H9 (cell line): ENCODE measurements around the gene CYTL1. TPM values are rescaled to one million over a fixed set of nuclear protein-coding genes. Genes with fewer than 3 reads are reported as not detected.

Experiments used
- DNase-seq: peaks from one replicate; pipeline ENCODE4 v3.0.0-alpha.2; 2017
- H2AFZ ChIP-seq: one replicate; pipeline ENCODE4 v1.6.1; 2013; ENCODE audit warnings: mild to moderate bottlenecking, low read length, control low read depth, moderate library complexity
- H2AK5ac ChIP-seq: 2 replicates; pipeline ENCODE4 v1.6.1; 2013; ENCODE audit warnings: low read length, control low read depth, mixed read lengths; ENCODE audit not compliant: insufficient read length
- H2BK120ac ChIP-seq: one replicate; pipeline ENCODE4 v1.6.1; 2013; ENCODE audit warnings: low read depth, mild to moderate bottlenecking, low read length, control low read depth, inconsistent platforms; ENCODE audit not compliant: poor library complexity, severe bottlenecking
- H2BK12ac ChIP-seq: 2 replicates; pipeline ENCODE4 v1.6.1; 2013; ENCODE audit warnings: low read length, control low read depth, mixed read lengths, low read depth; ENCODE audit not compliant: insufficient read length
- H2BK15ac ChIP-seq: 2 replicates; pipeline ENCODE4 v1.6.1; 2013; ENCODE audit warnings: low read depth, low read length, control low read depth
- H2BK20ac ChIP-seq: one replicate; pipeline ENCODE4 v1.6.1; 2013; ENCODE audit warnings: low read depth, mild to moderate bottlenecking, low read length, control low read depth, inconsistent platforms; ENCODE audit not compliant: poor library complexity, severe bottlenecking
- H2BK5ac ChIP-seq: 2 replicates; pipeline ENCODE4 v1.6.1; 2013; ENCODE audit warnings: low read length, control low read depth, mixed read lengths; ENCODE audit not compliant: insufficient read length
- H3K14ac ChIP-seq: 2 replicates; pipeline ENCODE4 v1.6.1; 2013; ENCODE audit warnings: low read length, control low read depth; ENCODE audit not compliant: insufficient read depth
- H3K18ac ChIP-seq: 2 replicates; pipeline ENCODE4 v1.6.1; 2013; ENCODE audit warnings: low read depth, mild to moderate bottlenecking, mixed read lengths, low read length, control low read depth; ENCODE audit not compliant: insufficient read length
- H3K23ac ChIP-seq: 2 replicates; pipeline ENCODE4 v1.6.1; 2013; ENCODE audit warnings: low read length, control low read depth, mixed read lengths, low read depth; ENCODE audit not compliant: insufficient read length
- H3K23me2 ChIP-seq: 2 replicates; pipeline ENCODE4 v1.6.1; 2013; ENCODE audit warnings: low read depth, mild to moderate bottlenecking, mixed read lengths, low read length, control low read depth; ENCODE audit not compliant: insufficient read length, poor library complexity, severe bottlenecking
- H3K27ac ChIP-seq: 2 replicates; pipeline ENCODE4 v1.5.1; 2013; ENCODE audit warnings: low read length, control low read depth, mixed read lengths, low read depth; ENCODE audit not compliant: insufficient read length
- H3K27me3 ChIP-seq: 2 replicates; pipeline ENCODE4 v1.6.1; 2013; ENCODE audit warnings: low read length, control low read depth, inconsistent platforms; ENCODE audit not compliant: insufficient read depth
- H3K4ac ChIP-seq: 2 replicates; pipeline ENCODE4 v1.6.1; 2013; ENCODE audit warnings: low read depth, mild to moderate bottlenecking, control low read depth, inconsistent platforms, low read length, moderate library complexity
- H3K4me1 ChIP-seq: 2 replicates; pipeline ENCODE4 v1.6.1; 2013; ENCODE audit warnings: low read length, control low read depth, inconsistent platforms; ENCODE audit not compliant: insufficient read depth
- H3K4me2 ChIP-seq: 2 replicates; pipeline ENCODE4 v1.6.1; 2013; ENCODE audit warnings: low read length, control low read depth, mixed read lengths; ENCODE audit not compliant: insufficient read length, insufficient read depth
- H3K56ac ChIP-seq: 2 replicates; pipeline ENCODE4 v1.6.1; 2013; ENCODE audit warnings: low read depth, mild to moderate bottlenecking, mixed read lengths, low read length, control low read depth; ENCODE audit not compliant: insufficient read length
- H3K79me1 ChIP-seq: 2 replicates; pipeline ENCODE4 v1.6.1; 2013; ENCODE audit warnings: low read depth, mild to moderate bottlenecking, moderate library complexity, low read length, control low read depth, inconsistent platforms; ENCODE audit not compliant: insufficient read depth, poor library complexity, severe bottlenecking
- H3K79me2 ChIP-seq: 2 replicates; pipeline ENCODE4 v1.6.1; 2013; ENCODE audit warnings: low read length, control low read depth, inconsistent platforms; ENCODE audit not compliant: insufficient read depth
- H3K9ac ChIP-seq: 2 replicates; pipeline ENCODE4 v1.6.1; 2013; ENCODE audit warnings: low read length, control low read depth, mixed read lengths; ENCODE audit not compliant: insufficient read length; ENCODE audit errors: extremely low read depth
- H3K9me3 ChIP-seq: one replicate; pipeline ENCODE4 v1.6.1; 2013; ENCODE audit warnings: low read depth, low read length, inconsistent platforms; ENCODE audit not compliant: control insufficient read depth
- H3T11ph ChIP-seq: one replicate; pipeline ENCODE4 v1.6.1; 2013; ENCODE audit warnings: mild to moderate bottlenecking, low read length, control low read depth, inconsistent platforms
- H4K20me1 ChIP-seq: one replicate; pipeline ENCODE4 v1.6.1; 2013; ENCODE audit not compliant: control insufficient read depth, insufficient read length, insufficient read depth
- H4K5ac ChIP-seq: 2 replicates; pipeline ENCODE4 v1.6.1; 2013; ENCODE audit warnings: low read depth, mild to moderate bottlenecking, mixed read lengths, low read length, control low read depth; ENCODE audit not compliant: insufficient read length
- H4K8ac ChIP-seq: replicated peaks from 2 replicates; pipeline ENCODE4 v1.6.1; 2013; ENCODE audit warnings: low read length, control low read depth, mixed read lengths, low read depth; ENCODE audit not compliant: insufficient read length
- H4K91ac ChIP-seq: 2 replicates; pipeline ENCODE4 v1.6.1; 2013; ENCODE audit warnings: low read depth, mild to moderate bottlenecking, moderate library complexity, mixed read lengths, low read length, control low read depth; ENCODE audit not compliant: insufficient read length
- H3K27ac Mint-ChIP-seq, 3 experiments: 2 replicates in 2 of 3; 3 replicates in 1 of 3; pipeline ENCODE4 v1.8.0; 2020 to 2021; ENCODE audit warnings: mixed read lengths in 3 of 3, mild to moderate bottlenecking in 1 of 3, moderate library complexity in 1 of 3
- H3K27me3 Mint-ChIP-seq: 2 replicates; pipeline ENCODE4 v1.8.0; 2021; ENCODE audit warnings: low read depth, mild to moderate bottlenecking, moderate library complexity, mixed read lengths
- H3K36me3 Mint-ChIP-seq, 3 experiments: 2 replicates in 2 of 3; 3 replicates in 1 of 3; pipeline ENCODE4 v1.8.0; 2020 to 2021; ENCODE audit warnings: low read depth in 3 of 3, mixed read lengths in 3 of 3; ENCODE audit not compliant: insufficient read depth in 1 of 3
- H3K4me1 Mint-ChIP-seq, 2 experiments: 2 replicates each; pipeline ENCODE4 v1.8.0; 2020; ENCODE audit warnings: mixed read lengths in 2 of 2
- H3K4me3 Mint-ChIP-seq, 2 experiments: 2 replicates in 1 of 2; 3 replicates in 1 of 2; pipeline ENCODE4 v1.8.0; 2020 to 2021; ENCODE audit warnings: mild to moderate bottlenecking in 2 of 2, mixed read lengths in 2 of 2, moderate library complexity in 1 of 2
- H3K9me3 Mint-ChIP-seq, 2 experiments: 2 replicates in 1 of 2; 3 replicates in 1 of 2; pipeline ENCODE4 v1.8.0; 2020; ENCODE audit warnings: mild to moderate bottlenecking in 2 of 2, mixed read lengths in 2 of 2, moderate library complexity in 1 of 2
- CTCF ChIP-seq: fragments of 200-600 bp; sonication (generic); conservative IDR thresholded peaks from 3 replicates; pipeline ENCODE4 v1.8.0; 2021; ENCODE audit warnings: antibody characterized with exemption, mild to moderate bottlenecking
- WGBS: extraction: QIAGEN DNeasy Blood & Tissue Kit; methylation state at CpG from one replicate; pipeline ENCODE4 v1.1.7; 2013; ENCODE audit warnings: missing lambda C conversion rate, low lambda C conversion rate, mixed read lengths; ENCODE audit not compliant: insufficient read length; ENCODE audit errors: extremely low coverage; 5-methylcytosine and 5-hydroxymethylcytosine counted together
- total RNA-seq: library from RNA; stranded (reverse); gene quantifications from 2 replicates; pipeline ENCODE4 v1.2.1, GENCODE V29; 2021

Gene CYTL1
- total RNA-seq, 1 experiment from 2014 or later, result 1.7 TPM

- Histone ChIP-seq H3K27me3 (no peaks in the 10 kb centered on the region), H4K91ac (no peak overlapping the region), H3K4me1 (no peaks in the 10 kb centered on the region), H3K4ac (no peak overlapping the region), H3K23me2 (no peaks in the 10 kb centered on the region), H3K79me2 (0 out of 2 replicates have a peak, but pooled peaks cover 1% of the 10 kb centered on the region), H4K8ac (no peak overlapping the region), H3K27ac (no peak overlapping the region), H3K79me1 (no peaks in the 10 kb centered on the region), H2AFZ (no peak overlapping the region), H2BK15ac (no peak overlapping the region), H3K23ac (no peak overlapping the region), H3T11ph (no peak overlapping the region), H2BK12ac (no peak overlapping the region), H4K5ac (no peak overlapping the region), H3K18ac (no peak overlapping the region), H2BK5ac (no peak overlapping the region), H3K9ac (no peak overlapping the region), H3K56ac (no peak overlapping the region), H4K20me1 (no peaks in the 10 kb centered on the region), H2BK120ac (no peak overlapping the region), H2AK5ac (no peak overlapping the region), H3K9me3 (no peaks in the 10 kb centered on the region), H3K14ac (no peak overlapping the region), H2BK20ac (no peak overlapping the region), H3K4me2 (no peak overlapping the region)
- H3K27me3 Mint-ChIP-seq, result peaks cover 33% of the 10 kb centered on the region
- no peaks in the 10 kb centered on the region for H3K9me3 Mint-ChIP-seq
- no peak overlapping the region for H3K4me3 Mint-ChIP-seq
- TF ChIP-seq CTCF, result no peak
- DNase-seq, result peak; percentile 11
- H3K27ac Mint-ChIP-seq, result no peak overlapping the region
- H3K36me3 Mint-ChIP-seq, result no peaks in the 10 kb centered on the region
- WGBS, result no CpG with 5 or more reads among the region's 7 CpGs
- H3K4me1 Mint-ChIP-seq, result peaks cover 8 to 11% of the 10 kb centered on the region in 2 experiments
These were observed 5.1 kb downstream of the CYTL1 start for GRCh38 chr4:5014007-5014682.
